NOMO-1 treated with dmso at 0.1 percent for 144 hours (cell line): ENCODE data around the gene PCBP2.
A peak's percentile ranks its signal among the peaks of the same experiment; 100 is the strongest.
"Not testable (repeated sequence)": the region's sequence is repeated elsewhere in the genome, so short reads cannot be mapped to it uniquely, and the experiment has no call there.

ENCODE experiments used
- DNase-seq: peaks from one replicate; lab custom pipeline; 2025; ENCODE audit not compliant: unreplicated experiment; lab: John Stamatoyannopoulos, UW

Gene PCBP2

GRCh38 chr12:53439582-53439981, 12.3 kb upstream of the PCBP2 start:
- DNase-seq: not testable (repeated sequence)

- DNase-seq: peak; percentile 100
Measured at GRCh38 chr12:53441040-53441833, 10.7 kb upstream of the PCBP2 start, which contains the start of gene PRR13. Gene PRR13 (plus strand): TSS chr12:53441734. CDS start chr12:53442715, 981 bp downstream.

DNA sequence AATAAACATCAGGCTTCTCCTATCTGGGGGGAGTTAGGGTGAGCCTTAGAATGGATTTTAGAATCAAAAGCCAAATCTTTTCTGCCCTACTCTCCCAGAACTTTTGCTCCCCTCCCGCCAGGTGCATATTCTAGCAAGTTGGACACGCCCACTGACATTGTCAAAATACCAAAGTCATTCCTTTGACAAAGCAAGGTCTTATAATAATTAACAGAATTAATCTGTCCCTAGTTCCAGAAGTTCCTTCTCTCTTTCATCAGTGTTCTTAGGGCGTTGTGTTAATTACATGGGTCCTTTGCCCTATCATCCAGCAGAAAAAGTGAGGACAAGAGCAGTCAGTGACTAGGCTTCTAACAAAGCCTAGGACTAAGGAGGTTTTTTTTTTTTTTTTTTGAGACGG, 7.9 kb upstream of the PCBP2 start:
- no peak for DNase-seq

- not testable (repeated sequence) for DNase-seq
Measured at GRCh38 chr12:53444593-53445325, 7.1 kb upstream of the PCBP2 start.

GRCh38 chr12:53450936-53451335, 966 bp upstream of the PCBP2 start:
- no peak for DNase-seq

GRCh38 chr12:53452159-53453077, 516 bp downstream of the PCBP2 start:
- DNase-seq: peak; percentile 32

DNA sequence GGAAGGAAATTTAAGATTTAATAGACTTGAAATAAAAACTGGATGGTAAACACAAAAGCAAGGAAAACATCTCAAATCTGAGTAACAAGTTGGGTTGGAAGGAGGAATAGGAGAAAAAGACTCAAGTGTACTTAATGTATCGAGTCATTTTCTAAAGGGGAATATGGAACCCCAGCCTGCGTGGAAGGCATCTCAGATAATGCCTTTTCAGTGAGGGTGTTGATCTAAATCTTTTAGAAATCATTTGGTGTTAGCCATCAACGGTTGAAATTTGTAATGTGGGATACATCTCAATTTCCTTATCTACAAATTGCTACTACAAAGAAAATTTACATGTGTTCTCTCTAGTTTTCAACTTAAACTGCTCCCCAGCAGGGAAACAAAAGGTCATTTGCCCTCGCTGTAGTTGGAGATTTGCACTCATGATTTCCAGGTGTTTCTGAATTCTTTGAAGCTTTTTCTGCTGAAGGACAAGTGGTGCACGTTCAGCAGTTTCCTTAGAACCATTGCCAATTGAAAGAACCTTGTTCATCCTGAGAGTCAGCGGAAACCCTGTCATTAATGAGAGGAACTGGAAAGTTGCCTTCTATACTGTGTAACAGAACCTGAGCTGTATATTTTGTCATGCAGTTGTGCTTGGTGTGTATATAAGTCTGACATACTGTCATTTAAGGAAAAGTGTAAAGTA, 2.2 kb downstream of the PCBP2 start:
- DNase-seq: no peak

DNA sequence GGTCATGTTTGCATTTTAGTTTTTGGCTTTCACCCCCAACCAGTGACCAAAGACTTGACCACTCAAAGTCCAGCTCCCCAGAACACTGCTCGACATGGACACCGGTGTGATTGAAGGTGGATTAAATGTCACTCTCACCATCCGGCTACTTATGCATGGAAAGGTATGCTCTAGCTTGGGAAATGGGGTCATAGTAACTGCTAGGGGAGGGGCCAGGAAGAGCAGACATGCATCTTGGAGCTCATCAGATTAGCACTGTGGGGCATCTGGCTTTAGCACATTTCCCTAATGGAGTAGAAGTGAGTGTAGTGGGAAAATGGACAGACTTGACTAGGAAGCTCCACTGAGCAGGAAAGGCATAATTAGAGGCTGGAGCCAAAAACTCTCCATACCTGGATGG, 2.8 kb downstream of the PCBP2 start:
- DNase-seq: no peak

GRCh38 chr12:53456654-53457366, 4.9 kb downstream of the PCBP2 start:
- DNase-seq: no peak

DNA sequence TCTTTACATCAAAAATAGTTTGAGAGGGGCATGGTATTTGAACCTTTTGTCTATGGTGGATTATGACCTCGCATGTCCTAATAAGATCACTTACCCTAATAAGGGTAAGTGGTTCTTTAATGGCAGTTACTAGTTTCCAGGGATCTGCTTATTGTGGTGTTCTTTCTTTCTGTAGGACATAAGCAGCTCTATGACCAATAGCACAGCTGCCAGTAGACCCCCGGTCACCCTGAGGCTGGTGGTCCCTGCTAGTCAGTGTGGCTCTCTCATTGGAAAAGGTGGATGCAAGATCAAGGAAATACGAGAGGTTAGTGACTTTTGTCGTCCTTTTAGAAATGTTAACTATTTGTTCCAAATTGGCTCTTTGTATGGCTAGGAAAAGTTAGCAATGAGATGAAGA, 7.2 kb downstream of the PCBP2 start:
- DNase-seq: no peak

DNA sequence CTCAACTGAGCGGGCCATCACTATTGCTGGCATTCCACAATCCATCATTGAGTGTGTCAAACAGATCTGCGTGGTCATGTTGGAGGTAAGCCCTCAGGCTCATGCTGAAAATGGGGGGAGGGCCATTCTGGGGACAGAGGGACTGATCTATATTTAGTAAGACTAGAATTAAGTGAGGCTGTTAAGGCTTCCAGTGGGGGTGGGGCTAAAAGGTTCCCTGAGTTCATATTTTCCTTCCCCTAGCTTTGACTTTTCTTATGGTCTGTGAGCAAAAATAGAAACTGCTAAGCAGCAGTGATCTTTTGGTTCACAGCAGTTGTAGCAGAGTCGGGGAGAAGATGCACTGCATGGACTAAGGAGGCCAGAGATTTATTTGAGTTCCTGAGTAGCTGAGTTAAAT, 9.2 kb downstream of the PCBP2 start:
- DNase-seq: no peak

DNA sequence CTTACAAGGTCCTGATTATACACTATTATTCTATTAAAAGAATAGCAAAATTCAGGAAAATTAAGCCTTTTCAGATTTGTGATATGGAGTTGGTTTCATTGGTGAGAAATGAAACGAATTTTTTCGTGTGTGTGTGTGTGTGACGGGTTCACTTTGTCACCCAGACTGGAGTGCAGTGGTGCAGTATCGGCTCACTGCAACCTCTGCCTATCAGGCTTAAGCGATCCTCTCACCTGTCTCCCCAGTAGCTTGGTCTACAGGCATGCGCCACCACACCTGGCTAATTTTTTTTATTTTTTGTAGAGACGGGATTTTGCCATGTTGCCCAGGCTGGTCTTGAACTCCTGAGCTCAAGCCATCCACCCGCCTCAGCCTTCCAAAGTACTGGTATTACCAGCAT, 9.7 kb downstream of the PCBP2 start:
- no peak for DNase-seq

DNA sequence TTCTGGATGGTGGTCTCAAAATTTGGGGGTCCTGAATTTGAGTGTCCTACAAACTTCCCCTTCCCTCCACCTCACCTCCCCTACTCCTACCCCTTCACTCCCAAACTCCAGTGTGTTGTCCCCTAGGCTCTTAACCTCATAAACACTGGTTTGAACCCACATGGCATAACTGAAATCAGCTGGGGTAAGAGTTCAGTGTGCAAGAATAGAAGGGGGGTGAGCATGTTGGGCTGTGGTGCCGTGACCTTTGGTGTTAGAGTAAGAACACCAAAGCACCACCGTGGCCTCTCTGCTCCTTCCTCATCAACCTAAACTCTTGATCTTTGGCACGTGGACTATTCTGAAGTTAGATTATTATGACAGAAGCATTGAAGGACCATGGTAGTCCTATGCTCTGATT, 11.0 kb downstream of the PCBP2 start:
- DNase-seq: no peak

- no peak for DNase-seq
Measured at GRCh38 chr12:53463802-53464560, 12.1 kb downstream of the PCBP2 start.

DNA sequence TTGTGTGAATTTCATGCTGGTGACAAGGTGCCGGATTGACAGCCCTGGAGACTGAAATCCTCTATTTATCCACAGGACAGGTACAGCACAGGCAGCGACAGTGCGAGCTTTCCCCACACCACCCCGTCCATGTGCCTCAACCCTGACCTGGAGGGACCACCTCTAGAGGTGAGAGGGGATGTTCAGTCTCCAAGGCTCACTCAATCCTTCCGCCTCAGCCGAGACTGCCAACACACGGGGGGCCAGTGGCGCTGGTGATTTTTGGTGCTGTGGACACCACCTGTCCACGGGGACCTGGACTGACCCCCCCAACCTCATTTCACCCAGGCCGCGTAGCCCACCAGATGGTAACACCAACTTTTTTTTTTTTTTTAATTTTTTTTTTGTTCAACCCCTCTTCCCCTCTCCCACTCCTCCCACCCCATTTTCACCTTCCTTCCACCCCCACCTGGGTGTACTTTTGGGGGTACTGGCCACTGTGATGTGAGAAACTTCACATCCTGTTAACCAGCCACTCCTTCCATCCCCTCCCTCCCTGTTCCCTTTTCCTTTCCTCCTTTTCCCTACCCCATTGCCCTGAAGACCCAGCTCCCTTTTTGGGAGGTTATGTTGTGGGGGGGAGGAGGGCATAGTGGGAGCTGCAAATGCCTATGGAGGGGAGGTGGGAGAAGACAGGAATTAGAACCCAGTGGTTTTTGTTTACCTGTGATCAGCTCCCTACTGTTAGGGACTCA, 12.9 kb downstream of the PCBP2 start:
- no peak for DNase-seq

DNA sequence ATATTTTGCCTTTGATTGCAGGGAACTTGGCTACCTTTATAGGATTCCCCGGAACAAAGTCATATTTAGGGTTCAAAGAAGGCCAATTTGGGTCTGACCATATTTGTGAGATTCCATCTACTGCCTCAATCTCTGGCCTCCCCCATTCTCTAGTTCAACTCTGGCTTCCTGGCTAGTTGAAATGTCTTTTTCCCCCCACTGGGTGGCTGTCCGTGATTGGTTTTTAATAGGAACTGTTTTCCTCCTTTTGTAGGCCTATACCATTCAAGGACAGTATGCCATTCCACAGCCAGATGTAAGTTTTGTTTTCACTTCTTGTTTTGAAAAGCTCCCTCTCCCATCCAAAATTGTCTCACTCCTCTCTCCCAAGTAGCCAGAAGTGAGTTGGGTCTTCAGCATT, 13.8 kb downstream of the PCBP2 start:
- DNase-seq: no peak

- DNase-seq: no peak
Measured at GRCh38 chr12:53466640-53467039, 14.7 kb downstream of the PCBP2 start.

DNA sequence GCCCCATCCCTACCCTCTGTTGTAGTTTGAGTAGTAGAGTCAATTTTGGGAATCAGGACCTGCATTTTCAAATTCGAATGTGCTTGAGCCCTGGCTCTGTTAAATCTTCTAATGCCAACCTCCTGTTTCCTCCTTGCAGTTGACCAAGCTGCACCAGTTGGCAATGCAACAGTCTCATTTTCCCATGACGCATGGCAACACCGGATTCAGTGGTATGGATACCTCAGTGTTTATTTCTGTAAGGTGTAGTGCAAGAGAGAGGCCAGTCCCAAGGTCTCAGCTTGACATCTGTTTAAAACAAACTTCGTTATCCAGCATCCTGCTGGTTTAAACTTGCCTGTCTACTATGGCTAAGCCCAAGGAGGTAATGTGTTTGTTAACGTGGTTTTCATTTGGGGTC, 15.2 kb downstream of the PCBP2 start:
- DNase-seq: no peak

GRCh38 chr12:53467880-53468279, 16.0 kb downstream of the PCBP2 start:
- DNase-seq: no peak
